ENCODE data around the gene TYSND1.

- TF ChIP-seq CTCF (conservative IDR thresholded peaks at IDR 0.05; ENCODE audit: low read length) (no peak), EZH2phosphoT487 (IDR thresholded peaks at IDR 0.05; ENCODE audit: borderline replicate concordance) (no peak)
Measured at GRCh38 chr10:70135046-70135445, 11.5 kb downstream of the TYSND1 start.

Measured in Loucy (cell line).